Fibroblast of skin of abdomen (primary cell): ENCODE results near the gene EN2.

Experiments used
- DNase-seq: peaks from one replicate; pipeline ENCODE4 v3.0.0-alpha.2; 2013

Gene EN2

GRCh38 chr7:155451840-155452239 is 6.1 kb upstream of the EN2 start:
- DNase-seq, result no peak

- DNase-seq, result no peak
Observed at GRCh38 chr7:155452505-155453295, 5.2 kb upstream of the EN2 start.

- no peak for DNase-seq
Observed at GRCh38 chr7:155453296-155454182, 4.4 kb upstream of the EN2 start.

GRCh38 chr7:155454183-155455112 is 3.5 kb upstream of the EN2 start:
- no peak for DNase-seq

- no peak for DNase-seq
Observed at GRCh38 chr7:155455132-155455693, 2.7 kb upstream of the EN2 start.

- DNase-seq, result no peak
Observed at GRCh38 chr7:155455776-155456737, 1.9 kb upstream of the EN2 start.

GRCh38 chr7:155456738-155457543 is 988 bp upstream of the EN2 start:
- DNase-seq, result peak; percentile 62

GRCh38 chr7:155457544-155458110 is 302 bp upstream of the EN2 start:
- no peak for DNase-seq

GRCh38 chr7:155458878-155459699 is 1.2 kb downstream of the EN2 start:
- DNase-seq, result no peak

GRCh38 chr7:155459700-155460461 is 2.0 kb downstream of the EN2 start:
- DNase-seq, result no peak

- no peak for DNase-seq
Observed at GRCh38 chr7:155460926-155461613, 3.1 kb downstream of the EN2 start.

GRCh38 chr7:155461631-155462030 is 3.7 kb downstream of the EN2 start:
- DNase-seq, result no peak

- DNase-seq, result no peak
Observed at GRCh38 chr7:155462163-155462735, 4.3 kb downstream of the EN2 start.

- DNase-seq, result no peak
Observed at GRCh38 chr7:155463114-155463811, 5.3 kb downstream of the EN2 start.

GRCh38 chr7:155464183-155464582 is 6.3 kb downstream of the EN2 start:
- DNase-seq, result no peak
